HG03457 (cell line): ENCODE data around the gene MYL12B.
"Not testable (repeated sequence)": the region's sequence is repeated elsewhere in the genome, so short reads cannot be mapped to it uniquely, and the experiment has no call there.

ENCODE experiments used
- ATAC-seq: cut with Tn5 transposase; IDR thresholded peaks from one replicate; pipeline ENCODE4 v1.9.1; 2021; ENCODE audit warnings: moderate number of reproducible peaks; ENCODE audit not compliant: unreplicated experiment

MYL12B gene

GRCh38 chr18:3260995-3261372, 949 bp upstream of the MYL12B start:
- ATAC-seq, result no peak

DNA sequence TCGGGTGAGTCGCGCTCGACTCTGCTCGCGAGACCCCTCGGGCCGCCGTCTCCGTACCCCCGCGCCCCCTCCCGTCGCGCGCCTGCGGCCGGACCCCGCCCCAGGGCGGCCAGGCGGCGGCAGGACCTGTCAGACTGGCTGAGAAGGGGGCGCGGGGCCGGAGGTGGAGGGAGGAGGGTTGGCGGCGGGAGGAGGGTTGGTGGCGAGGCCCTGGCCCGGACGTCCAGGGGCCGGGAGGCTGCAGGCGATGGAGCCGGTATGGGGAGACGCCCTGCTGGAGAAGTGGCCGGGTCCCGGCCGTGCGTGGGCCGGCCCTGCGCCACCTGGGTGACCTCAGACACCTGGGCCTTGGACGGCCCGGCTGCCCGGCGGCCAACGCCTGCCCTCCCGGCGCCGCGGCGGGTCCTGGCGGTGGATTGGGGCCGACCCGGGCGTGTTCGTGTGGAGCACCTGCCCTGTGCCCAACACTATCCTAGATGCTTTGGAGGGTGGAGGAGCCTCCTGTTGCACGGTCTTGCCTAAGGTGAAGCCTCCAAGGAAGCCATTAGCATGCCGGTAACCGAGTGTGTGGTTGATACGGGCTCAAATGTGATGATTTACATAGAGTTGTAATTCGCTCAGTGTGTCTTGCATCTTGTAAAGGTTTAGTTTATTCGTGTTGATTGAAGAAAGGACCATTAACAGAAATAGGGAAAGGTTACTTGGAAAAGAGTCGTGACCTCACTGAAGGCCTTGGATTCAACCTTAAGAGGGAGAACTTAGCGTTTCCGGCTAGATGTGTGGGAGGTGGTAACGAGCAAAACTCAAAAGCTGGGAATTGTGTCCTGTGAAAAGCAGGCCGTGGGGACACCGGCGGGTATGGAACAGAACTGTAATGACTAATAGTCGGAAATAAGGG, 550 bp downstream of the MYL12B start:
- peak; percentile 26 for ATAC-seq

- no peak for ATAC-seq
These were observed 1.3 kb downstream of the MYL12B start for GRCh38 chr18:3263132-3263700.

DNA sequence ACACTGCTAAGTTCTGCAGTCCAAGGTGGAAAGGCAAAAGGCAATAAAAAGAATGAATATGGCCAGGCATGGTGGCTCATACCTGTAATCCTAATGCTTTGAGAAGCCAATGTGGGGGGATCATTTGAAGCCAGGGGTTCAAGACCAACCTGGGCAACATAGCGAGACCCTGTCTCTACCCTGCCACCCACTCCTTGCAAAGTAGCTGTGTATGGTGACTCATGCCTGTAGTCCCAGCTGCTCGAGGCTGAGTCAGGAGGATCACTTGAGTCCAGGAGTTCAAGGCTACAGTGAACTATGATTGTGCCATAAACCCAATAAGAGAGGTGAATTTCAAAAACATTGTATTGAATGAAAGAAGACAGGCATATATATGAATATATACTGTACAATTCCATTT, 2.4 kb downstream of the MYL12B start:
- ATAC-seq, result no peak

- no peak for ATAC-seq
These were observed 3.7 kb downstream of the MYL12B start for GRCh38 chr18:3265564-3266033.

DNA sequence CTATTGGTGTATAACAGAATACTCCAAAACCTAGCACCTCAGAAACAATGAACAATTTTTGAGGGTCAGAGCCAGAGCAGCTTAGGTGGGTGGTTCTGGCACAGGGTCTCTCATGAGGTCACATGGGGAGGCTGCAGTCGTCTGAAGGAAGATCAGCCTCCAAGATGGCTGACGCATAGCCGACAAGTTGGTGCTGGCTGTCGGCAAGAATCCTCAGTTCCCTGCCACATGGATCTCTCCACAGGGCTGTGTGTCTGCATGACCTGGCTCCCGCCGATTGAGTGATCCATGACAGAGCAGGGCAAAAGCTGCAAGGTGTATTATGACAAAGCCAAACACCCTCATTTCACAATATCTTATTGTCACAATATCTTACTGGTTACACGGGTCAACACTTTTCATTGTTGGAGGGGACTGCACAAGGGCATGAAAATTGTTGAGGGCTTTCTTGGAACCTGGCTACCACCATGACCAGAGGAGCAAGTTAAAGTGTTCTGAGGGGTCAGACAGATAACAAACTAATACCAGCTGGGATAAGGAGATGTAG, 4.2 kb downstream of the MYL12B start:
- ATAC-seq, result no peak

- ATAC-seq, result no peak
These were observed 6.4 kb downstream of the MYL12B start for GRCh38 chr18:3268306-3268705.

DNA sequence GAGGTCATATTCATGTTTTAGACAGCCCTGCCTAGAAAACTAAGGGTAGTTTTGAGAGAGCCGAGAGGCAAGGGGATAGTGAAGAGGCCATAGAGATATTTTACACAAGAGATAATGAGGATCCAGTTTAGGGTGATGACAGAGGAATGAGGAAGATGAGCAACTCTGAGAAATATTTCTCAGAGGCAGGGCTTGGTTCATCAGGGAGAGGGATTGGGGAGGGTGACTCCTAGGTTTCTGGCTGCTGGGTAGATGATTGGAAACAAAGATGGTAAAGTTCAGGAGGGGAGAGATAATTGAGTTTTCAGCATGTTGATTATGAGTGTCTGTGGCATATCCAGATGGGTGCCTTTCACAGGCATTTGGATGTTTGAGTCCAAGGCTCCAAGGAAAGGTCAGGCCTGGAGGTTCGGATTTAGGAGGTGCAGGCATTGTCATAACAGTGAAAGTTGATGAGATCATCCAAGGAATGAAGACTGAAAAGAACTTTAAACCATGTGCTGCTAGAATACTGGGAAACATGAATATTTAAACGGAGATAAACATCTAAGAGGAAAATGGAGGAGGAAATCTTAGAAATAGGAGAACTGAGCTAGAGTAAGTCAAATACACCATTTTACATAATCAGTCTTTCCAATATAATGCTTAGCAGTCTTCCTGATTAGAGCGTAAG, 7.4 kb downstream of the MYL12B start:
- no peak for ATAC-seq

DNA sequence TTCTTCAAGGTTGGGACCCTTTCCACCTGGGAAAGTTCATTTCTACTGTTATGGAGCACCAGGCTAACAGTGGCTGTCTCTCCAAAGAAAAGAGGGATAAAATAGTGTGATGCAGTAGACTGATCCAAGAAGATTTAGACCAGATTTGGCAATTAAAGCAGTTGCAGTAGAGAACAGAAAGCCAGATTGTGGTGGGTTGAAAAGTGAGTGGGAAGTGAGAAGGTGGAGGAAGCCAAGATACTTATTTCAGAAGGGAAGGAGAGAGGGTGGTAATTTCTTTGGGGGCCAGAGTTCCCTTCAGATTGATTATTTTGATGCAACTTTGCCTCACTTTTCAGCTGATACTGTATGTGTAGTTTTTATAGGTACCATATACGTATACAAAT, 8.0 kb downstream of the MYL12B start:
- ATAC-seq, result no peak

- no peak for ATAC-seq
These were observed 11.1 kb downstream of the MYL12B start for GRCh38 chr18:3273042-3273441.

- not testable (repeated sequence) for ATAC-seq
These were observed 15.8 kb downstream of the MYL12B start for GRCh38 chr18:3277643-3278213.

DNA sequence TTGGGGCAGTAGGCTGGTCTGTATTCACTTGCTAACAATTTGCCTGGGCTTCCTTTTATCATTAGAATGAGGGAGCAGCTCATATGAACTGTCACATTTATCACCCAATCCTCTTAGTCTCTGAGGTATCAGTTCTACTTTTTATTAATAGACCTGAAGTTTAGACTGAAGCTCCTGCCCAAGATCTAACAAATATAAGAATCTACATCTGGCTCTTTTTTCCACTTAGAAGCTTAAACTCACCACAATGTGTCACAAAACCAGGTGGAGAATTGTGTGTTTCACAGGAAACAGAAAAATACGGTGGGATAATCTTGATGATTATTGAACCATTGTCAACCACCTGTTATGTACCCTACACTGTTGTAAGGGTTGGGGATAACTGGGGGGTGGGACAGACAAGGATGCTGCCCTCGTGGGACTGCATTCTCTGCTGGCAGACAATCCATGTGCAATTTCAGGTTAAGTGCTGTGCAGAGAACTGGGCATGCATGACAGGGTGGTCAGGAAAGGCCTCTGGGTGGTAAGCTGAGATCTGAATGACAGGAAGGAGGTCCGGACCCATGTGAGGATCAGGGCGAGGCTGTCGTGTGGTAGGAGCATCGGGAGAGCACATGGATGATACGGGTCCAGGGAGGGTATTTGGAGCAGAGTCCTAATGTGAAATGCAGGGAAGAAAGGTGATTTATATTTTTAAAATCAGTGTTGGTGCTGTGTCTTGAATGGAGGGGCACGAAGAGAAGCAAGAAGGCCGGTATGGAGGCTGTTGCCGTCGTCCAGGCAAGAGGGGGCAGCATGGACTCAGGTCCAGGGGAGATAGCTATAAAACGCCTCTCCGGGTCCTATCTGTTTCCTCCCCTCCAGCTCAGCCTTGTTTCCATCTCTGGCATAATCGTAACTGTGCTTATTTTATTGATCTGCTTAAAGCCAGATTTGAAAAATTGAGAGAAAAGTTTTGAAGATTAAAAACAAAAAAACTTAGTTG, 17.6 kb downstream of the MYL12B start:
- ATAC-seq, result peak; percentile 50

GRCh38 chr18:3281456-3282400, 19.8 kb downstream of the MYL12B start:
- no peak for ATAC-seq

- no peak for ATAC-seq
These were observed 21.4 kb downstream of the MYL12B start for GRCh38 chr18:3283253-3283863.

DNA sequence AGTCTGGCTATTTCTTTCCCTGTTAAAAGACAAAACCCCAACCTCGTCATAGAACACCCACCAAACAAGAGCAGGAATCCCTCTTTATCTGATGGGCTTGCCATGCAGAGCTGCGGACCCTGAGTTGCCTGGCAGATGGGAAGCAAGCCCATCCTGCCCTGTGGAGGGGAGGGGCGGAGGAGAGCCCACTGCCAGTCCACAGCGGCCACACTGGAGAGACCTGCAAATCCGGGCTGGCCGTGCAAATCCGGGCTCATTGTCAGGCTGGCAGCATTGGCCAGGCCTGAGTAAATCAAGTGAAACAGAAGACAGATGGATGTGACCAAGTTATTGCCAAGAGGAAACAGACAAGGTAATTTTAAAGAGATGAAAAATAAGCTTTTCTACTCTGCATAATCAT, 22.0 kb downstream of the MYL12B start:
- no peak for ATAC-seq

DNA sequence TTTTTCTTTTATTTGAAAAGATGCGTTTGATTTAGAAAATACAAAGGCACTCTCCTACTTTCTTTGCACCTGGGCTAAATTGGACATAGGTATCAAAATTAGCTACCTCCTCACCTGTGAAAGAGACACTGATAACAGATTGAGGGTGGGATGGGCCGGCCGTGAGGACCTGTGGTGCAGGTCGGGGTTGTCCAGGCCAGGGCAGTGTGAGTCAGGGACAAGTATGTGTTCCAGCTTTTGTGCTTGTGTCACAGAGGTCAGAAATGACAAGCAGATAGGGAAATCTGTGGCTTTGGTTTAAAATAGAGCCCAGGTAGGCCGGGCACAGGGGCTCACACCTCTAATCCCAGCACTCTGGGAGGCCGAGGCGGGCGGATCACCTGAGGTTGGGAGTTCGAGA, 22.6 kb downstream of the MYL12B start:
- ATAC-seq, result no peak

DNA sequence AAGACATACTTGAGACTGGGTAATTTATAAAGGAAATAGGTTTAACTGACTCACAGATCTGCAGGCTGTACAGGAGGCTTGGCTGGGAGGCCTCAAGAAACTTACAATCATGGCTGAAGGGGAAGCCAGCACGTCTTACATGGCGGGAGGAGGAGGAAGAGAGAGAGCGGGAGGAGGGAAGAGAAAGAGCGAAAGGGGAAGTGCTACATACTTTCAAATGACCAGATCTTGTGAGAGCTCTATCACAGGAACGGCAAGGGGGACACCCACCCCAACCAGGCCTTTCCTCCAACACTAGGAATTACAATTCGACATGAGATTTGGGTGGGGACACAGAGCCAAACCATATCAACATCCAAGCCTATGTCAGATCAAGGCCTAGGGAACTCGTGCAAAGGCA, 24.2 kb downstream of the MYL12B start:
- no peak for ATAC-seq

GRCh38 chr18:3293196-3293951, 31.4 kb downstream of the MYL12B start:
- no peak for ATAC-seq
